Epithelial cell of esophagus (primary cell): ENCODE measurements around the gene MYO16.

Source experiments
- DNase-seq: peaks from one replicate; pipeline ENCODE4 v3.0.0; 2010; ENCODE audit warnings: low read depth
- H3K4me3 ChIP-seq: 2 replicates; pipeline ENCODE4 v1.5.1; 2011; ENCODE audit warnings: mild to moderate bottlenecking, low read length, control low read depth
- TF ChIP-seq, protein P1 (sequence below): IDR thresholded peaks from 2 replicates; pipeline ENCODE4 v1.5.1; 2011; ENCODE audit warnings: low read depth, mild to moderate bottlenecking, low read length, control low read depth, inconsistent platforms; ENCODE audit not compliant: insufficient read depth; ENCODE audit errors: missing control alignments

Gene MYO16

DNA sequence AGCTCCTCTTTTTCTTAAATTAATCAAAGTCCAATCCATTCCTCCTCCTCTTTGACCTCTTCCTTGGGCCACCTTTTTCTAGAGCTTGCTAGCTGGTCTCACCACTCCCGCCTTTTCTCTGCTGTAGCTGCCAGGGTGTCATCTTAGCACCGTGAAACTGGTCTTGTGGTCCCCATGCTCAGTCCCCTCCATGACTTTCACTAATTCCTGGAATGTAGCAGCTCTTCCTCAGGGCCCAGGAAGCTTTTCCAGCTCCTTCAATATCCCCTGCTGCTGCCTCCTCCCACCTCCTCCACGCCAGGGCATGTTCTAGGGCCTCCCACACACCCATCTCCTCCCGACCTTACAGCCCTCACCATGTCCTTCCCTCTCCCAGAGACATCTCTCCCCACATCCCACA is 222.2 kb downstream of the MYO16 start:
- no peak overlapping the region for H3K4me3 ChIP-seq
- TF ChIP-seq, protein P1, sequence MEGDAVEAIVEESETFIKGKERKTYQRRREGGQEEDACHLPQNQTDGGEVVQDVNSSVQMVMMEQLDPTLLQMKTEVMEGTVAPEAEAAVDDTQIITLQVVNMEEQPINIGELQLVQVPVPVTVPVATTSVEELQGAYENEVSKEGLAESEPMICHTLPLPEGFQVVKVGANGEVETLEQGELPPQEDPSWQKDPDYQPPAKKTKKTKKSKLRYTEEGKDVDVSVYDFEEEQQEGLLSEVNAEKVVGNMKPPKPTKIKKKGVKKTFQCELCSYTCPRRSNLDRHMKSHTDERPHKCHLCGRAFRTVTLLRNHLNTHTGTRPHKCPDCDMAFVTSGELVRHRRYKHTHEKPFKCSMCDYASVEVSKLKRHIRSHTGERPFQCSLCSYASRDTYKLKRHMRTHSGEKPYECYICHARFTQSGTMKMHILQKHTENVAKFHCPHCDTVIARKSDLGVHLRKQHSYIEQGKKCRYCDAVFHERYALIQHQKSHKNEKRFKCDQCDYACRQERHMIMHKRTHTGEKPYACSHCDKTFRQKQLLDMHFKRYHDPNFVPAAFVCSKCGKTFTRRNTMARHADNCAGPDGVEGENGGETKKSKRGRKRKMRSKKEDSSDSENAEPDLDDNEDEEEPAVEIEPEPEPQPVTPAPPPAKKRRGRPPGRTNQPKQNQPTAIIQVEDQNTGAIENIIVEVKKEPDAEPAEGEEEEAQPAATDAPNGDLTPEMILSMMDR, result no peak
- no peak for DNase-seq

DNA sequence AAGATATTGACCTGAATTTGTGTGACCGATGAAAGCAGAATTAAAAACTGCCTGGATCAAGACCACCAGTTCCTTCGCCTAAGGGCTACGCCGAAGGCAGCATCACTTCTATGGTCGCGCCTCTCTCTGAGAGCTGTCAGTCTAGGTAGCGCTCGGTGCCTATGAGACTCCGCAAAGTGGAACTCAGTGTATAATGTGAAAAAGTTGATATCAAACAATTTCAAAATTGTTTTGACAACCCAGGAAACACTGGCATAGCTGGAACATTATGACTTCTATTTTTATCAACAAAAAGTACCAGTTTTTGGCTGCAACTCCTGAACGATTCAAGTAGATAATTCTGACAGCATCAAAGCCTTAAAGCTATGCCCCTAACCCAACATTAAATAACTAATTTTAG is 223.6 kb downstream of the MYO16 start:
- TF ChIP-seq, protein P1, result no peak
- H3K4me3 ChIP-seq, result no peak overlapping the region

DNA sequence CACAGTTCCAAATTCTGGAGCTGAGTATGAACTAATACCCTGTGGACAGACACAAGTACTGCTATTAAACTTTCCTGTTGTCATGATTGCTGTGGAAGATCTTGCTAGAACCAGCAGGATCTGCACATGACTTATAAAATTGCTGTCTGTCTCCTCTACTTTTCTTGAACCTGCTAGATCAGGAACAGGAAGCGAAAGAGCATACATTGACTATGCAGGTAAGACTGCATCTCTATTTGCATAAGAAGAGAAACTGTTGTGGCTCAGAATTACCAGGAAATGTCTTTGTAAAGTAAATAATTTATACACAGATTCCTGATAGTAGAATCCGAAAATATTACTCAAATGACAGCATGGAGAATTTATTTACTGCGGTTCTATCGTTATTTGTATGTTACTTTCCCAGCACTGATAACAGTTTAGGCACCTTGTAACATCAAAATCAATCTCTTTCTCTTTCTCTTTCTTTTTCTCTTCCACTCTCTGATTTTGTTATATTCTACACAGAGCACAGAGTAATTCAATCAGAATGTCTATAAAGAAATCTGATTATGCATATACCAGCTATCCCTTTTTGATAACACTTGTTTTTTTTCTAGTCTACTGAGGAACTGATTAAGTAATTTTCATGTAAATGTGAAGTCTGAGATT is 226.5 kb downstream of the MYO16 start:
- no peak overlapping the region for H3K4me3 ChIP-seq
- DNase-seq, result no peak
- TF ChIP-seq, protein P1, result no peak

More for the DNA sequence above, 223.6 kb downstream of the MYO16 start:
- no peak for DNase-seq

DNA sequence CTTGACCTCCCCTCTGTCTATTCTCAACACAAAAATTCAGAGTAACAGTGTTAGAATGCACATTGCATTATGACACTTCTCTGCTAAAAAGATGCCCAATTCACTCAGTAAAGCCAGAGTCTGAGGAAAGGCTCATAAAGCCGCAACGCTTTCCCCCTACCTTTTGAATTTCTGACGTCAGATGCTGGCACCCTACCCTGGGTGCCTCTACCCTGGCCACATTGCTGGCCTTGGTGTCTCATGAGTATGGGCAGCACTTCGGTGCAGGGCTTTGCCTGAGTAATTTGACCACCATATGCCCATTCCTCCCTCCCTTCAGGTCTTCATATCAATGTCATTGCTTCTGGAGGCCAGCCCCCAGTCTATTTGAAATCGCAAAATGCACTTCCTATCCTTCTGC is 229.3 kb downstream of the MYO16 start:
- no peak overlapping the region for H3K4me3 ChIP-seq
- TF ChIP-seq, protein P1, result no peak
- DNase-seq, result no peak

DNA sequence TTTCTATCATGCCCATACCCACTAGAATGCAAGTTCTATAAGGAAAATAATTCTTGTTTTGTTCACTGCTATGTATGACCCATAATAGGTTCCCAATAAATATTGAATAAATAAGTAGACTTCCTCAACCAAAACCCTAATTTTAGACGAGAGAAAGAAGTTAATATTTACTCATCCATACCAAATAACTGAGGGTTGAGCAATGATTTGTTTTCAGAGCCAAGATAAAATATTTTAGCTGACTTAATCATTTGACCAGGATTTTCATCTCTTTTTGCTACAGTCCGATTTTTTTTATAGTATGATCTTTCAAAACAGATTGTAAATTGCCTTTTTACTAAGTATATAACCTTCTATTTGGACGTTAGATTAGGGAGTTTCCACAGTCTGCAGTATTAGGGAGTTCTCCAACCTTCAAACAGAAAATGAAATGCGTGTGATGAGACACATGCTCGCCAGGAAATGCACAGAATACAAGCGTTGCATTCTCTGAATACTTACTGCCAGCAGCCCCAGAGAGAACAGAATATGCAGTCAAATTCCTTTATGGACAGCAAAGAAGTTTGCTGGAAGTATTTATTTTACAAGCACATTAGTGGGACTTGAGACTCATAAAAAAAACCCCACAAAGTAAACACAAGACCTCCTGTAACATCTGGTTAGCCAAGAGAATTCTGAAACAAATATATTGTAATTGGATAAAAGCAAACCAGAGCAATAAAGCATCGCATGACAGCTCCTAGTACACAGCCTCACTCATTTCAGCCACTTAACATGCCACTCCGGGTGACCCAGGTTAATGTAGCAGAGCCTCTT is 230.0 kb downstream of the MYO16 start:
- no peak for DNase-seq
- TF ChIP-seq, protein P1, result no peak
- H3K4me3 ChIP-seq, result no peak overlapping the region

DNA sequence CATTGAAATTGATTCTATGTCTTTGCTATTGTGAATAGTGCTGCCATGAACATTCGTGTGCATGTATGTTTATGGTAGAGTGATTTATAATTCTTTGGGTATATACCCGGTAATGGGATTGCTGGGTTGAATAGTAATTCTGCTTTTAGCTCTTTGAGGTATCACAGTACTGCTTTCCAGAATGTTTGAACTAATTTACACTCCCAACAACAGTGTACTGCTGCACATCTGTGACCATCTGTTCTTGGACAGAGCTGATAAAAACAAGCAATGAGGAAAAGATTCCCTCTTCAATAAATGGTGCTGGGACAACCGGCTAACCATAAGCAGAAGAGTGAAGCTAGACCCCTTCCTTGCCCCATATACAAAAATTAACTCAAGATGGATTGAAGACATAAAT is 231.0 kb downstream of the MYO16 start:
- TF ChIP-seq, protein P1, result no peak
- DNase-seq, result no peak
- no peak overlapping the region for H3K4me3 ChIP-seq

DNA sequence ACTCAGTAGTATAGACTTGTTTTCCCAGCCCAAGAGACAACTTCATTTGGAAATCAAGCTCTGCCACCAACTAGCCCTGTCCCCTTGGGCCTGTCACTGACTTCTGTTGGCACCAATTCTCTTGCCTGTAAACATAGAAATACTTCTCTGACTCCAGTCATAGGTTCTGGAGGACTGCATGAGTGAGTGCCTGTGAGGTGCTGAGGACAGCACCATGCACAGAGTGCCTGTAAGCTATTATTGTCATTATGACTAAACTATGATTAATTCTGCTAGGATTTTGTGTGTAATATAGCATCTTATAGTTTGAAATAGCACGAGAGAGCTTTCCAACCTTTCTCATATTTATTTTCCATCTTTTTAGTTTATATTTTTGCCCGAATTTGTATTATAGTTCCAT is 247.9 kb downstream of the MYO16 start:
- H3K4me3 ChIP-seq, result no peak overlapping the region
- TF ChIP-seq, protein P1, result no peak
- peak; percentile 63 for DNase-seq
